Measurements from ENCODE around the gene BICD1. TPM values are rescaled to one million over a fixed set of nuclear protein-coding genes. Genes with fewer than 3 reads are reported as not detected.

Gene BICD1
- total and polyA plus RNA-seq, 5 experiments from 2014 or later, result 5.9 to 17.6 (median 7.7) TPM

- POLR2A ChIA-PET, result no interaction called here
- no peak overlapping the region for H3K4me3 Mint-ChIP-seq
- no peaks in the 10 kb centered on the region for H3K27me3 Mint-ChIP-seq
- H3K36me3 Mint-ChIP-seq, result peaks cover 7 to 12% (median 9%) of the 10 kb centered on the region in 3 donors
- no peak overlapping the region for H3K27ac Mint-ChIP-seq
- ATAC-seq (no peak), DNase-seq (no peak)
- H3K4me1 Mint-ChIP-seq, result peaks cover 0 to 4% (median under 1%) of the 10 kb centered on the region in 4 donors
- H3K9me3 Mint-ChIP-seq, result no peaks in the 10 kb centered on the region
Observed at GRCh38 chr12:32155041-32155440, 48.4 kb downstream of the BICD1 start.

GRCh38 chr12:32155961-32156529, 49.4 kb downstream of the BICD1 start:
- Mint-ChIP-seq H3K4me1 (peaks cover 0 to 4% (median under 1%) of the 10 kb centered on the region in 4 donors), H3K9me3 (no peaks in the 10 kb centered on the region), H3K36me3 (peaks cover 6 to 9% (median 8%) of the 10 kb centered on the region in 3 donors), H3K4me3 (no peak overlapping the region), H3K27me3 (no peaks in the 10 kb centered on the region), H3K27ac (no peak overlapping the region)
- POLR2A ChIA-PET, result no interaction called here
- DNase-seq, result no peak
- ATAC-seq, result no peak

GRCh38 chr12:32158525-32158924, 51.9 kb downstream of the BICD1 start:
- POLR2A ChIA-PET, result no interaction called here

GRCh38 chr12:32159381-32159780, 52.7 kb downstream of the BICD1 start:
- Mint-ChIP-seq H3K4me1 (peaks cover 0 to 4% (median under 1%) of the 10 kb centered on the region in 4 donors), H3K27me3 (no peaks in the 10 kb centered on the region), H3K9me3 (peaks cover 0 to 1% (median 0%) of the 10 kb centered on the region in 9 donors), H3K4me3 (no peak overlapping the region), H3K27ac (no peak overlapping the region), H3K36me3 (peaks cover 0 to 6% (median 2%) of the 10 kb centered on the region in 3 donors)
- ATAC-seq (no peak), DNase-seq (no peak)
- POLR2A ChIA-PET, result no interaction called here

More at GRCh38 chr12:32158525-32158924, 51.9 kb downstream of the BICD1 start:
- DNase-seq (no peak), ATAC-seq (no peak)
- H3K27ac Mint-ChIP-seq, result no peak overlapping the region
- H3K27me3 Mint-ChIP-seq, result no peaks in the 10 kb centered on the region
- H3K9me3 Mint-ChIP-seq, result no peaks in the 10 kb centered on the region
- peaks cover 0 to 6% (median 2%) of the 10 kb centered on the region in 3 donors for H3K36me3 Mint-ChIP-seq
- H3K4me3 Mint-ChIP-seq, result no peak overlapping the region
- H3K4me1 Mint-ChIP-seq, result peaks cover 0 to 4% (median under 1%) of the 10 kb centered on the region in 4 donors

GRCh38 chr12:32159925-32160324, 53.3 kb downstream of the BICD1 start:
- POLR2A ChIA-PET, result interaction anchor here (0.6 kb wide), 1 partner anchor 682 kb away, joined by 3 read pairs; no protein-coding TSS in a partner anchor
- DNase-seq (no peak), ATAC-seq (no peak)
- Mint-ChIP-seq H3K36me3 (peaks cover 3 to 9% (median 4%) of the 10 kb centered on the region in 3 donors), H3K27me3 (no peaks in the 10 kb centered on the region), H3K9me3 (peaks cover 0 to 7% (median 0%) of the 10 kb centered on the region in 9 donors), H3K4me3 (no peak overlapping the region), H3K4me1 (peaks cover 0 to 4% (median under 1%) of the 10 kb centered on the region in 4 donors), H3K27ac (peak overlapping the region in 1 of 10 donors; percentile 50)

- peaks cover 0 to 4% (median under 1%) of the 10 kb centered on the region in 4 donors for H3K4me1 Mint-ChIP-seq
- no peak overlapping the region for H3K4me3 Mint-ChIP-seq
- no peak for ATAC-seq
- POLR2A ChIA-PET, result interaction anchor here (0.6 kb wide), 1 partner anchor 785 kb away, joined by 3 read pairs; no protein-coding TSS in a partner anchor
- peaks cover 0 to 10% (median 1%) of the 10 kb centered on the region in 9 donors for H3K9me3 Mint-ChIP-seq
- no peak for DNase-seq
- no peaks in the 10 kb centered on the region for H3K27me3 Mint-ChIP-seq
- H3K36me3 Mint-ChIP-seq, result peaks cover 5 to 12% (median 11%) of the 10 kb centered on the region in 3 donors
- peak overlapping the region in 1 of 10 donors; percentile 22 for H3K27ac Mint-ChIP-seq
Observed at GRCh38 chr12:32161058-32161457, 54.4 kb downstream of the BICD1 start.

- Mint-ChIP-seq H3K27ac (peak overlapping the region in 1 of 10 donors; percentile 9), H3K36me3 (peaks cover 5 to 12% (median 11%) of the 10 kb centered on the region in 3 donors), H3K4me3 (no peak overlapping the region), H3K9me3 (peaks cover 0 to 10% (median 1%) of the 10 kb centered on the region in 9 donors), H3K4me1 (peaks cover 0 to 2% (median under 1%) of the 10 kb centered on the region in 4 donors), H3K27me3 (no peaks in the 10 kb centered on the region)
- POLR2A ChIA-PET, result no interaction called here
- no peak for DNase-seq
- no peak for ATAC-seq
Observed at GRCh38 chr12:32163596-32163995, 56.9 kb downstream of the BICD1 start.

GRCh38 chr12:32166510-32166909, 59.9 kb downstream of the BICD1 start:
- H3K27ac Mint-ChIP-seq, result no peak overlapping the region
- peaks cover 5 to 12% (median 5%) of the 10 kb centered on the region in 3 donors for H3K36me3 Mint-ChIP-seq
- DNase-seq (no peak), ATAC-seq (no peak)
- H3K9me3 Mint-ChIP-seq, result peaks cover 0 to 10% (median 1%) of the 10 kb centered on the region in 9 donors
- H3K27me3 Mint-ChIP-seq, result no peaks in the 10 kb centered on the region
- H3K4me1 Mint-ChIP-seq, result peaks cover 0 to 2% (median 0%) of the 10 kb centered on the region in 4 donors
- POLR2A ChIA-PET, result no interaction called here
- no peak overlapping the region for H3K4me3 Mint-ChIP-seq

DNA sequence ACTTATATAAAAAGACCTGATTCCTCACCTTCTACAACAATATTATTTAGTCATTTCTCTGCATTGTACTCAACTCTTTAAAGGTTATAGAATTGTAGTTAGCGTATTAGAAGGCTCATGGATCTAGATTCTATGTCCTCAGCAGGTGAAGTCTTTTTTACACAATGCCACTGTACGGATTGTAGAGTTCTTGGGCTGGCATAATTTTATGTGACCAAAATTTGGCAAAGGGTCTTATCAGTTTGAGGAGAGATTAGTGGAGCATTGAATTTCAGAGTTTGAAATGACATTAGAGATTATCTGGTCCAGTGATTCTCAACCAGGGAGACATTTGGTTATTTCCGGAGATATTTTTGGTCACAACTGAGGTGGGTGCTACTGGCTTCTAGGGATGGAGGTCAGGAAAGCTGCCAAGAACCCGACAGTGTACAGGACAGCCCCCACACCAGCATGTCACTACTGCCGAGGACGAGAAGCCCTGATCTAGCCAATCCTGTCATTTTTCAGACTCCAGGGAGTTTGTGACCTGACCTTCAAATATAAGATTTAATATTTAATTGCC, 63.9 kb downstream of the BICD1 start:
- Mint-ChIP-seq H3K27ac (no peak overlapping the region), H3K27me3 (no peaks in the 10 kb centered on the region), H3K36me3 (peaks cover 0 to 6% (median 0%) of the 10 kb centered on the region in 3 donors), H3K9me3 (peaks cover 0 to 3% (median 0%) of the 10 kb centered on the region in 9 donors), H3K4me1 (peaks cover 0 to 3% (median under 1%) of the 10 kb centered on the region in 4 donors), H3K4me3 (no peak overlapping the region)
- ATAC-seq (no peak), DNase-seq (no peak)
- POLR2A ChIA-PET, result no interaction called here

DNA sequence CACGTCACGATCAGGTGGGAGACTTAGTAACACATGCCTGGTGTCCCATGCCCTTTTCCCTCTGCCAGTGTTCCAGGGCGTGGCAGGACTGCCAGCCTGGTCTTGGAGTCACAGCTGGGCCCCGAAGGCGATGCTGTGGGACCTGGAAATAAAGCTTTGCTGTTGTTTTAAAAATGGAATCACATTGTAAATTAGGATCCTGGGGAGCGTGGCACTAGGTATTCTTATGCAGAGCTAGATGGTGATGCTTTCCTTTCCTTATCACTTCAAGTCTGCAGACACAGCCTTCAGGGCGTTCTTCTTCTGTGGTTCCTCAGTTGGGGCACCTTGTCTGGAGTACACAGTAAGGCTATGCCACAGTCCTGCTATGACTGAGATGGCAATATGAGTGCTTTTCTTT, 64.6 kb downstream of the BICD1 start:
- Mint-ChIP-seq H3K27ac (peak overlapping the region in 1 of 10 donors; percentile 55), H3K9me3 (no peaks in the 10 kb centered on the region), H3K27me3 (no peaks in the 10 kb centered on the region), H3K4me3 (no peak overlapping the region), H3K36me3 (peaks cover 0 to 3% (median 0%) of the 10 kb centered on the region in 3 donors), H3K4me1 (peaks cover 0 to 3% (median under 1%) of the 10 kb centered on the region in 4 donors)
- DNase-seq (no peak), ATAC-seq (no peak)
- POLR2A ChIA-PET, result no interaction called here

- Mint-ChIP-seq H3K4me1 (peaks cover 0 to 3% (median under 1%) of the 10 kb centered on the region in 4 donors), H3K4me3 (no peak overlapping the region), H3K9me3 (no peaks in the 10 kb centered on the region), H3K27ac (no peak overlapping the region), H3K36me3 (peaks cover 0 to 5% (median 3%) of the 10 kb centered on the region in 3 donors), H3K27me3 (no peaks in the 10 kb centered on the region)
- no peak for DNase-seq
- POLR2A ChIA-PET, result no interaction called here
- no peak for ATAC-seq
Observed at GRCh38 chr12:32176606-32177005, 70.0 kb downstream of the BICD1 start.

DNA sequence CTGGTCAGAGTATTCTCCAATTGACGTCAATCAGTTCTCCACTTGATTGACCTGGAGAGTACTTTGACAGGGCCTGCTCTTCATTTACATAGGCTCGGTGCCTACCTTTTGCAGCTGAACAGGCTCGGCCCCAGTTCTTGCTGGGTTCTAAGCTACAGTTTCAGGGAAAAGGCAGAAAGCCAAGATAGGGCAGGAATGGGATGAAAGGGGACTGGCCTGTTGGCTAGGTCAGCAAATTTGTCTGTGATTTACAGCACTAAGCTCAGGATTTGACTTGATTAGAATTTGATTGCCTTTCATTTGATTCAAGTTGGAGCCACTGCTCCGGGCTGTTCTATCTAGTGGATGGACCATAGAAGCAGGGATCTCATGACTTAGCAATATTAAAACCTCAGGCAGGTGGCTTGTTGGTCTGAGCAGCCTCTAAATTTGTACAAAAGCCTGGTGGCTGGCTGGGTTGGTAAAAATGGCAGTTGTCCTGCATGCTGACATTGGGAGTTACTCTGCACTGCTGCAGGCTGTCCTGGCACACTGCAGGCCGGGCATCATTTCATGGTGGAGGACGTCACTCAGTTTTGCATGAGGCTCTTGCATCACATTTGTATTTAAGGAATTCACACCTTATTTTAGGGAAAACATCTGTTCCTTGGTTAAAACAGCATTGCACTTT, 71.8 kb downstream of the BICD1 start:
- H3K27ac Mint-ChIP-seq, result no peak overlapping the region
- no peaks in the 10 kb centered on the region for H3K4me1 Mint-ChIP-seq
- POLR2A ChIA-PET, result no interaction called here
- peaks cover 0 to 3% (median 3%) of the 10 kb centered on the region in 3 donors for H3K36me3 Mint-ChIP-seq
- no peaks in the 10 kb centered on the region for H3K27me3 Mint-ChIP-seq
- DNase-seq (no peak), ATAC-seq (no peak)
- H3K4me3 Mint-ChIP-seq, result no peak overlapping the region
- H3K9me3 Mint-ChIP-seq, result no peaks in the 10 kb centered on the region

DNA sequence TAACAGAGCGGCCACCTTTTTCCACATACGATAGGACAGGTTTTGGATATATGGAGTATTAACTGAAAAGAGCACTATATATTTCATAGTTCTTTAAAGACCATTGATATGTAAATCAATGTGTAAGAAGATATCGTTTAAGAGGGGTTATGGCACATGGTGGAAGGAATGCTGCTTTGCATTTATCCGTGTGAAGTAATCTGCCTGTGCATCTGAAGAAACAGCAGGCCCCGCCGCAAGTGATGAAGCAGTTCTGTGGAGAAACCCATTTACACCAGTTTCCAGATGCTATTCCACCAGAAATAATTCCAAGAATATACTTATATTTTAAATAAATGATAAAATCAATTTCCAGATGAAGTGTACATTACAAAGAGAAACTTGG, 72.4 kb downstream of the BICD1 start:
- Mint-ChIP-seq H3K4me3 (no peak overlapping the region), H3K27me3 (no peaks in the 10 kb centered on the region), H3K36me3 (peaks cover 0 to 3% (median 3%) of the 10 kb centered on the region in 3 donors), H3K9me3 (no peaks in the 10 kb centered on the region), H3K27ac (no peak overlapping the region), H3K4me1 (no peaks in the 10 kb centered on the region)
- POLR2A ChIA-PET, result no interaction called here
- ATAC-seq (no peak), DNase-seq (no peak)

Data from naive thymus-derived CD8-positive, alpha-beta T cell (primary cell).